Islet precursor cell (in vitro differentiated cells): Measurements from ENCODE around the gene DHX8.

Source experiments
- DNase-seq: peaks from one replicate; pipeline ENCODE4 v3.0.0-alpha.2; 2018

DHX8 gene

GRCh38 chr17:43528319-43528987, 44.7 kb downstream of the DHX8 start:
- peak; percentile 87 for DNase-seq

GRCh38 chr17:43528988-43529814, 45.4 kb downstream of the DHX8 start:
- DNase-seq: peak; percentile 48

GRCh38 chr17:43529947-43530287, 46.1 kb downstream of the DHX8 start:
- DNase-seq: no peak

GRCh38 chr17:43530288-43531081, 46.7 kb downstream of the DHX8 start:
- peak; percentile 100 for DNase-seq

- DNase-seq: no peak
These were observed 47.3 kb downstream of the DHX8 start for GRCh38 chr17:43531082-43531378.

- peak; percentile 52 for DNase-seq
These were observed 48.2 kb downstream of the DHX8 start for GRCh38 chr17:43531955-43532354.

GRCh38 chr17:43532581-43532980, 48.8 kb downstream of the DHX8 start:
- peak; percentile 43 for DNase-seq

- peak; percentile 59 for DNase-seq
These were observed 49.9 kb downstream of the DHX8 start for GRCh38 chr17:43533699-43534098.

- peak; percentile 44 for DNase-seq
These were observed 51.1 kb downstream of the DHX8 start for GRCh38 chr17:43534909-43535308.

GRCh38 chr17:43536236-43536992, 52.6 kb downstream of the DHX8 start:
- peak; percentile 78 for DNase-seq

- DNase-seq: no peak
These were observed 57.3 kb downstream of the DHX8 start for GRCh38 chr17:43540821-43541674.

- no peak for DNase-seq
These were observed 59.1 kb downstream of the DHX8 start for GRCh38 chr17:43542859-43543258.

- DNase-seq: peak; percentile 79
These were observed 59.5 kb downstream of the DHX8 start for GRCh38 chr17:43543300-43543699.

GRCh38 chr17:43543771-43544575, 60.2 kb downstream of the DHX8 start:
- no peak for DNase-seq

- DNase-seq: no peak
These were observed 61.5 kb downstream of the DHX8 start for GRCh38 chr17:43545383-43545632.

GRCh38 chr17:43546319-43547188, 62.8 kb downstream of the DHX8 start, which contains the start of gene ETV4:
ETV4 (minus strand) TSS chr17:43546340; CDS start chr17:43545617, 723 bp downstream.
- peak; percentile 98 for DNase-seq

- DNase-seq: no peak
These were observed 63.4 kb downstream of the DHX8 start for GRCh38 chr17:43547189-43547550.

GRCh38 chr17:43547659-43548256, 64.0 kb downstream of the DHX8 start:
- DNase-seq: no peak

- DNase-seq: peak; percentile 75
These were observed 65.1 kb downstream of the DHX8 start for GRCh38 chr17:43548689-43549379.
